HepG2 (cell line): ENCODE measurements around the gene PLPPR3. TPM values are rescaled to one million over a fixed set of nuclear protein-coding genes. Genes with fewer than 3 reads are reported as not detected.

Experiments
- BORCS8-MEF2B ChIP-seq: sonication (generic); formaldehyde crosslinking; IDR thresholded peaks from 2 replicates; pipeline ENCODE4 v1.8.0; 2022; ENCODE audit warnings: mild to moderate bottlenecking, missing genetic modification reagents
- CEBPB ChIP-seq: IDR thresholded peaks from 2 replicates; pipeline ENCODE4 v1.6.1; 2011; ENCODE audit warnings: low read depth, low read length, improper control_type of control experiment, borderline replicate concordance
- HOXA5 ChIP-seq: sonication (generic); formaldehyde crosslinking; IDR thresholded peaks from 2 replicates; pipeline ENCODE4 v1.4.0; 2020; ENCODE audit warnings: missing genetic modification reagents
- HOXA9 ChIP-seq: sonication (generic); formaldehyde crosslinking; IDR thresholded peaks from 2 replicates; pipeline ENCODE4 v1.8.1; 2022; ENCODE audit warnings: missing genetic modification reagents, mild to moderate bottlenecking, moderate library complexity, borderline replicate concordance
- JUNB ChIP-seq: sonication (generic); formaldehyde crosslinking; IDR thresholded peaks from 2 replicates; pipeline ENCODE4 v1.8.0; 2022; ENCODE audit warnings: missing genetic modification reagents, mild to moderate bottlenecking, borderline replicate concordance
- MTF2 ChIP-seq: sonication (generic); formaldehyde crosslinking; IDR thresholded peaks from 2 replicates; pipeline ENCODE4 v1.5.0; 2020; ENCODE audit warnings: missing genetic modification reagents, borderline replicate concordance
- RFXANK ChIP-seq: IDR thresholded peaks from 2 replicates; pipeline ENCODE4 v1.6.1; 2016
- TBX3 ChIP-seq: fragments of 450-650 bp; IDR thresholded peaks from 2 replicates; pipeline ENCODE4 v1.6.1; 2017; ENCODE audit warnings: antibody characterized with exemption, mild to moderate bottlenecking, inconsistent platforms, borderline replicate concordance
- ZBTB21 ChIP-seq: sonication (generic); formaldehyde crosslinking; IDR thresholded peaks from 2 replicates; pipeline ENCODE4 v1.4.0; 2020; ENCODE audit warnings: missing genetic modification reagents
- ZNF18 ChIP-seq: sonication (generic); formaldehyde crosslinking; IDR thresholded peaks from 2 replicates; pipeline ENCODE4 v1.8.0; 2022; ENCODE audit warnings: mild to moderate bottlenecking, missing genetic modification reagents; ENCODE audit not compliant: insufficient replicate concordance
- ZNF281 ChIP-seq: sonication (generic); formaldehyde crosslinking; IDR thresholded peaks from 2 replicates; pipeline ENCODE4 v1.4.0; 2020; ENCODE audit warnings: missing genetic modification reagents, borderline replicate concordance
- ZNF605 ChIP-seq: sonication (generic); formaldehyde crosslinking; IDR thresholded peaks from 2 replicates; pipeline ENCODE4 v1.8.0; 2022; ENCODE audit warnings: mild to moderate bottlenecking, missing genetic modification reagents
- ZNF687 ChIP-seq: sonication (generic); formaldehyde crosslinking; IDR thresholded peaks from 2 replicates; pipeline ENCODE4 v1.5.1; 2020; ENCODE audit warnings: mild to moderate bottlenecking, missing genetic modification reagents, moderate library complexity
- polyA plus RNA-seq, 8 experiments: library from polyadenylated mRNA; depleted of rRNA in 3 of 8; stranded (reverse) in 7 of 8; unstranded in 1 of 8; fragments of >200 nt; fragmentation: Illumina TruSeq in 4 of 8; extraction: Trizol in 4 of 8; gene quantifications; 2 replicates each; pipeline versions ENCODE4 v1.2.1 to v1.2.3, GENCODE V29; 2011 to 2016; ENCODE audit warnings: low read depth in 4 of 8, missing spikeins in 1 of 8, mixed read lengths in 1 of 8; ENCODE audit not compliant: insufficient read depth in 1 of 8
- total RNA-seq, 5 experiments: library from RNA; depleted of rRNA; stranded (reverse); fragments of >200 nt; fragmentation: Illumina TruSeq; extraction: Trizol; gene quantifications; 2 replicates each; pipeline ENCODE4 v1.2.3, GENCODE V29; 2016; ENCODE audit warnings: low read depth in 1 of 5
- TF ChIP-seq, protein P1 (sequence below): sonication (generic); formaldehyde crosslinking; IDR thresholded peaks from 2 replicates; pipeline ENCODE4 v1.4.0; 2020; ENCODE audit warnings: missing genetic modification reagents, mild to moderate bottlenecking, borderline replicate concordance
- TF ChIP-seq, protein P2 (sequence below): sonication (generic); formaldehyde crosslinking; IDR thresholded peaks from 2 replicates; pipeline ENCODE4 v1.4.0; 2020; ENCODE audit warnings: mild to moderate bottlenecking, low read depth, missing genetic modification reagents

Gene PLPPR3
- total and polyA plus RNA-seq, 2 of the 13 experiments (the other 11 are each of a cell fraction or from before 2014, with no cell fraction given), result 0.07 to 0.16 TPM

DNA sequence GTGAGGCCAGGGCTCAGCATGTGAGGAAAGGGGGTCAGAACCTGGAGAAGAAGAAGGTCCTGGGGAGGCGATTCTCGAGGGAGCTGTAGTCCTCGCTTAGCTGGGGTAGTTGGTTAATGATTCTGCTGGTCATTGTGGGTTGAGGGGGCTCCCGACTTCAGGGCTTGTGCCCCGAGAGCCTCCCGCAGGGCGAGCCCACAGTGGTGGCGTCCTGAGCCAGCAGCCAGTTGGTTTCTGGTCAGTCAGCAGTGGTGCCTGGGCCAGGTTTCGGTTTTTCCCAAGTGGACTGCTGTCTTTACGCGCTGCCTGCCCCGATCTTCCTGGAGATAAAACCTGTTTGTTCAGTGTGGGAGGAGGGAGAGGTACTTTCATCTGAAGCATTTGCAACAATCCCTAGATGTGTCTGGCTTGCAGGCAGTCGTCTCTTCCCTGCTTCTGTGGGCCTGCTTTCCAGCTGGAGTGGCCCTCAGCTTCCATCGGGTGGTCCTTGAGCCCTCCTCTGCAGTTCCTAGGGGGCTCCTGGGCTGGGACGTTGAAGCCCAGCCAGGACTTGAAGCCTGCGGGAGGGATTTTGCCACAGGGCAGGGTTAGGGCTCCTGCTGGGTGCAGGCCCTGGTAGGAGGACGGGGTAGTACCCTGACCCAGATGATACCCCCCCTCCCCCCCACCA, 21.3 kb downstream of the PLPPR3 start (continued):
- peak; percentile 37; the same call in 1 of the 2 replicates for TF ChIP-seq ZNF687 (CRISPR knock-in tag)
- TF ChIP-seq ZNF281, result no peak
- no peak for TF ChIP-seq ZNF18
- TF ChIP-seq, protein P1, sequence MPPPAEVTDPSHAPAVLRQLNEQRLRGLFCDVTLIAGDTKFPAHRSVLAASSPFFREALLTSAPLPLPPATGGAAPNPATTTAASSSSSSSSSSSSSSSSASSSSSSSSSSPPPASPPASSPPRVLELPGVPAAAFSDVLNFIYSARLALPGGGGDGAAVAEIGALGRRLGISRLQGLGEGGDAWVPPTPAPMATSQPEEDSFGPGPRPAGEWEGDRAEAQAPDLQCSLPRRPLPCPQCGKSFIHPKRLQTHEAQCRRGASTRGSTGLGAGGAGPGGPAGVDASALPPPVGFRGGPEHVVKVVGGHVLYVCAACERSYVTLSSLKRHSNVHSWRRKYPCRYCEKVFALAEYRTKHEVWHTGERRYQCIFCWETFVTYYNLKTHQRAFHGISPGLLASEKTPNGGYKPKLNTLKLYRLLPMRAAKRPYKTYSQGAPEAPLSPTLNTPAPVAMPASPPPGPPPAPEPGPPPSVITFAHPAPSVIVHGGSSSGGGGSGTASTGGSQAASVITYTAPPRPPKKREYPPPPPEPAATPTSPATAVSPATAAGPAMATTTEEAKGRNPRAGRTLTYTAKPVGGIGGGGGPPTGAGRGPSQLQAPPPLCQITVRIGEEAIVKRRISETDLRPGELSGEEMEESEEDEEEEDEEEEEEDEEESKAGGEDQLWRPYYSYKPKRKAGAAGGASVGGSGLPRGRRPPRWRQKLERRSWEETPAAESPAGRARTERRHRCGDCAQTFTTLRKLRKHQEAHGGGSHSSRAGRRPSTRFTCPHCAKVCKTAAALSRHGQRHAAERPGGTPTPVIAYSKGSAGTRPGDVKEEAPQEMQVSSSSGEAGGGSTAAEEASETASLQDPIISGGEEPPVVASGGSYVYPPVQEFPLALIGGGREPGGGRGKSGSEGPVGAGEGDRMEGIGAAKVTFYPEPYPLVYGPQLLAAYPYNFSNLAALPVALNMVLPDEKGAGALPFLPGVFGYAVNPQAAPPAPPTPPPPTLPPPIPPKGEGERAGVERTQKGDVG (CRISPR knock-in tag), result no peak
- TF ChIP-seq, protein P2, sequence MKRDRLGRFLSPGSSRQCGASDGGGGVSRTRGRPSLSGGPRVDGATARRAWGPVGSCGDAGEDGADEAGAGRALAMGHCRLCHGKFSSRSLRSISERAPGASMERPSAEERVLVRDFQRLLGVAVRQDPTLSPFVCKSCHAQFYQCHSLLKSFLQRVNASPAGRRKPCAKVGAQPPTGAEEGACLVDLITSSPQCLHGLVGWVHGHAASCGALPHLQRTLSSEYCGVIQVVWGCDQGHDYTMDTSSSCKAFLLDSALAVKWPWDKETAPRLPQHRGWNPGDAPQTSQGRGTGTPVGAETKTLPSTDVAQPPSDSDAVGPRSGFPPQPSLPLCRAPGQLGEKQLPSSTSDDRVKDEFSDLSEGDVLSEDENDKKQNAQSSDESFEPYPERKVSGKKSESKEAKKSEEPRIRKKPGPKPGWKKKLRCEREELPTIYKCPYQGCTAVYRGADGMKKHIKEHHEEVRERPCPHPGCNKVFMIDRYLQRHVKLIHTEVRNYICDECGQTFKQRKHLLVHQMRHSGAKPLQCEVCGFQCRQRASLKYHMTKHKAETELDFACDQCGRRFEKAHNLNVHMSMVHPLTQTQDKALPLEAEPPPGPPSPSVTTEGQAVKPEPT, result no peak
- TF ChIP-seq ZNF605 (CRISPR knock-in tag), result no peak
- no peak for TF ChIP-seq ZBTB21 (CRISPR knock-in tag)
- TF ChIP-seq TBX3, result no peak
- no peak for TF ChIP-seq HOXA5
- TF ChIP-seq JUNB (CRISPR knock-in tag), result no peak
- TF ChIP-seq BORCS8-MEF2B (CRISPR knock-in tag), result no peak
- TF ChIP-seq CEBPB, result no peak
- TF ChIP-seq HOXA9, result no peak
- TF ChIP-seq MTF2, result no peak
- TF ChIP-seq RFXANK (CRISPR knock-in tag), result no peak
